Measurements from ENCODE around the gene HOXB5.

DNA sequence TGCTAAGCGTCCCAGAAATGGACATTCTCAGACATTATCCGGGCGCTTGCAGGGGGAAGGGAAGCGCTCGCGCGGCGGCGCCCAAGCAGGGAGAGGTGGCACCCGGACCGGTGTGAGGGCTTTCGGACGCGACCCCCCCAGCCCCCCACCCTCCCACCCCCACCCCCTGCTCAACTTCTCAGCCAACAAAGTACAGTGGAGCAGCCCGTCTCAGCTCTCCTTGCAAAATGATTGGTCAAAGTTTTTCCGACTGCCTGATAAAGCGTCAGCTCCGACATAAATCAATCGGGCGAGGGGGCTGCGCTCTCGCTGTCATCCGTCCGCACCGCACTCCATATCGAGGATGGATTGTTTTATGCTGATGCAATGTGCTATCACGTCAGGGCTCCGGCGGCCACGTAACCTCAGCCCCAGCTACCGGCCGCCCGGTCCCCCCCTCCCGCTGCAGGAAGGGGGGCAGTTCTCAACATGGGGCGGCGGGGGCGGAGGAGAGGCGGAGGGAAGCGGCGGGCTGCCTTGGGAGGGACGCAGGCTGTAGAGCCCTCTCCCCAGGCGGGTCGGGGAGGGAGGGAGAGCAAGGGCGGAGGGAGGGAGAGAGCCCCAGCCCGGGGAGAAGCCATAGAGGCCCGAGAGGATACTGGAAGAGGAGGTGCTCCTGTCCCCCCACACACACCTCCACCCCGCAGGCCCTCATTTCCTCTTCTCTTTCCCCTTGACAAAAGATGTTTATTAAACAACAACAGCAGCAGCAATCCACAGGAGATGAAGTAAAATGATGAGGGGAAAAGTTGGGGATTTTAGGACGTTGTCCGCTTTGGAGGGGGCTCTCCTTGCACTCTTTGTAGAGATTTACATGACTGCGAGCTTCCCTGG is 32.9 kb upstream of the HOXB5 start, which contains the start of gene HOXB9:
- TF ChIP-seq, protein P1, sequence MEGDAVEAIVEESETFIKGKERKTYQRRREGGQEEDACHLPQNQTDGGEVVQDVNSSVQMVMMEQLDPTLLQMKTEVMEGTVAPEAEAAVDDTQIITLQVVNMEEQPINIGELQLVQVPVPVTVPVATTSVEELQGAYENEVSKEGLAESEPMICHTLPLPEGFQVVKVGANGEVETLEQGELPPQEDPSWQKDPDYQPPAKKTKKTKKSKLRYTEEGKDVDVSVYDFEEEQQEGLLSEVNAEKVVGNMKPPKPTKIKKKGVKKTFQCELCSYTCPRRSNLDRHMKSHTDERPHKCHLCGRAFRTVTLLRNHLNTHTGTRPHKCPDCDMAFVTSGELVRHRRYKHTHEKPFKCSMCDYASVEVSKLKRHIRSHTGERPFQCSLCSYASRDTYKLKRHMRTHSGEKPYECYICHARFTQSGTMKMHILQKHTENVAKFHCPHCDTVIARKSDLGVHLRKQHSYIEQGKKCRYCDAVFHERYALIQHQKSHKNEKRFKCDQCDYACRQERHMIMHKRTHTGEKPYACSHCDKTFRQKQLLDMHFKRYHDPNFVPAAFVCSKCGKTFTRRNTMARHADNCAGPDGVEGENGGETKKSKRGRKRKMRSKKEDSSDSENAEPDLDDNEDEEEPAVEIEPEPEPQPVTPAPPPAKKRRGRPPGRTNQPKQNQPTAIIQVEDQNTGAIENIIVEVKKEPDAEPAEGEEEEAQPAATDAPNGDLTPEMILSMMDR (conservative IDR thresholded peaks at IDR 0.05; ENCODE audit: low read length) = no peak
- TF ChIP-seq EZH2phosphoT487 (IDR thresholded peaks at IDR 0.05; ENCODE audit: borderline replicate concordance) = no peak

All from Loucy (cell line).